Lower lobe of right lung (tissue), 2 donors: ENCODE measurements around the gene GNPNAT1. TPM values are rescaled to one million over a fixed set of nuclear protein-coding genes. Genes with fewer than 3 reads are reported as not detected.

ENCODE experiments used
- ATAC-seq, 2 donors: fragments of 200-7000 bp; cut with Tn5 transposase; one replicate each; pipeline ENCODE4 v1.9.1; 2020 to 2022; ENCODE audit warnings: mild to moderate bottlenecking in 2 of 2, moderate library complexity in 2 of 2
- DNase-seq: peaks from one replicate; pipeline ENCODE4 v3.0.0-alpha.2; 2020
- H3K27ac ChIP-seq: fragments of 200-600 bp; one replicate; pipeline ENCODE4 v1.8.0; 2022
- H3K27me3 ChIP-seq: fragments of 200-600 bp; one replicate; pipeline ENCODE4 v1.8.0; 2022; ENCODE audit warnings: low read depth
- H3K36me3 ChIP-seq: fragments of 200-600 bp; one replicate; pipeline ENCODE4 v1.8.0; 2022; ENCODE audit warnings: mild to moderate bottlenecking
- H3K4me1 ChIP-seq: fragments of 200-600 bp; one replicate; pipeline ENCODE4 v1.8.0; 2022
- H3K4me3 ChIP-seq: fragments of 200-600 bp; one replicate; pipeline ENCODE4 v1.8.0; 2022; ENCODE audit warnings: mild to moderate bottlenecking
- H3K9me3 ChIP-seq: fragments of 200-600 bp; one replicate; pipeline ENCODE4 v1.8.0; 2022
- intact Hi-C: fragments of 100-400 bp; cut with DNase I; formaldehyde crosslinking; loops from one replicate; pipeline ENCODE4 v1.11.0; 2022
- total RNA-seq: library from RNA; stranded (reverse); fragmentation: NEBNext Ultra II Directional; extraction: Animal tissue kit (Norgen Biotek cat#: 25700); gene quantifications from one replicate; pipeline ENCODE4 v1.2.1, GENCODE V29; 2021
- TF ChIP-seq, protein P1 (sequence below): fragments of 200-600 bp; IDR thresholded peaks from one replicate; pipeline ENCODE4 v1.8.0; 2022; ENCODE audit warnings: antibody characterized with exemption, mild to moderate bottlenecking
- donor health status: DM: no; HTN: yes; CAD: no; lungs with severe emphysema.

Gene GNPNAT1
- total RNA-seq, 1 donor from 2014 or later, result 9.5 TPM

DNA sequence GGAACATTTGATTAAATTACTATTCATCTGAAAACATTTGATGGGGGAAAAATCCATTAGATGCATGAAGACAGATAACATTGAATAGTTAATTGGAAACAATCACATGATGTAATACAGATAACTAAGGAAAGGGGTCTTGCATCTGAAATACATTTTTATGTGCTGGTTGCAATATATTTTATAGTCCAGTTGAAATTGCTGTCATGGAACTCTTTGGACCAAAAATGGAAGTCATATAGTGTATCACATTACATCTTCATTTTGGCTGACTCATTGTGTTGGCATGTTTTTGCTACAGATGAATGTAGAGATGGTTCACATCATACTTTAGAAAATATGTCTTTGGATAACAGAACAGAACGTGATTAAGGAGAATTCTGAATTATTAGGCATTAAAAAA lies 43.0 kb upstream of the GNPNAT1 start:
- ATAC-seq, result no peak
- Histone ChIP-seq H3K4me3 (no peak overlapping the region), H3K27me3 (no peaks in the 10 kb centered on the region), H3K4me1 (no peaks in the 10 kb centered on the region), H3K9me3 (no peaks in the 10 kb centered on the region), H3K27ac (no peak overlapping the region), H3K36me3 (no peaks in the 10 kb centered on the region)
- no peak for DNase-seq
- TF ChIP-seq, protein P1, sequence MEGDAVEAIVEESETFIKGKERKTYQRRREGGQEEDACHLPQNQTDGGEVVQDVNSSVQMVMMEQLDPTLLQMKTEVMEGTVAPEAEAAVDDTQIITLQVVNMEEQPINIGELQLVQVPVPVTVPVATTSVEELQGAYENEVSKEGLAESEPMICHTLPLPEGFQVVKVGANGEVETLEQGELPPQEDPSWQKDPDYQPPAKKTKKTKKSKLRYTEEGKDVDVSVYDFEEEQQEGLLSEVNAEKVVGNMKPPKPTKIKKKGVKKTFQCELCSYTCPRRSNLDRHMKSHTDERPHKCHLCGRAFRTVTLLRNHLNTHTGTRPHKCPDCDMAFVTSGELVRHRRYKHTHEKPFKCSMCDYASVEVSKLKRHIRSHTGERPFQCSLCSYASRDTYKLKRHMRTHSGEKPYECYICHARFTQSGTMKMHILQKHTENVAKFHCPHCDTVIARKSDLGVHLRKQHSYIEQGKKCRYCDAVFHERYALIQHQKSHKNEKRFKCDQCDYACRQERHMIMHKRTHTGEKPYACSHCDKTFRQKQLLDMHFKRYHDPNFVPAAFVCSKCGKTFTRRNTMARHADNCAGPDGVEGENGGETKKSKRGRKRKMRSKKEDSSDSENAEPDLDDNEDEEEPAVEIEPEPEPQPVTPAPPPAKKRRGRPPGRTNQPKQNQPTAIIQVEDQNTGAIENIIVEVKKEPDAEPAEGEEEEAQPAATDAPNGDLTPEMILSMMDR, result no peak
- intact Hi-C loops, result no loop called here

DNA sequence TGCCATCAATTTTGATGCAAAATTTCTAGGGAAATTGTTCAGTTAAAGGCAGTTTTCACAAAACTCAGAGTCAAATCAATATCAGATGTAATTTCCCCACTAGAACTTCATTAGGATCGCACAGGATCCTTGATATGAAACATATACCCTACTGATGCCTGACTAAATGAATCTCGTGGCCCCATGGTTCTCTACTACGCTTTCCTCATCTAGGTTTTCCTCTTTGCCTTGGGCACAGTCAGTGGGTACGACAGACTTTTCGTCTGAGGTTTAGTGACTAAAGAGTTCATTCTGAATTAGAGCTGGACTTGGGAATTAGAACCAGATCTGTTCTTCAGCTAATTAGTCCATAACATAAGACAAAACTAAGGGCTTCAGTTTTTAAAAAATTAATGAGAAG lies 42.5 kb upstream of the GNPNAT1 start:
- Histone ChIP-seq H3K4me3 (no peak overlapping the region), H3K4me1 (no peaks in the 10 kb centered on the region), H3K27ac (no peak overlapping the region), H3K27me3 (no peaks in the 10 kb centered on the region), H3K9me3 (no peaks in the 10 kb centered on the region), H3K36me3 (no peaks in the 10 kb centered on the region)
- TF ChIP-seq, protein P1, result no peak
- intact Hi-C loops, result no loop called here
- no peak for ATAC-seq
- no peak for DNase-seq

DNA sequence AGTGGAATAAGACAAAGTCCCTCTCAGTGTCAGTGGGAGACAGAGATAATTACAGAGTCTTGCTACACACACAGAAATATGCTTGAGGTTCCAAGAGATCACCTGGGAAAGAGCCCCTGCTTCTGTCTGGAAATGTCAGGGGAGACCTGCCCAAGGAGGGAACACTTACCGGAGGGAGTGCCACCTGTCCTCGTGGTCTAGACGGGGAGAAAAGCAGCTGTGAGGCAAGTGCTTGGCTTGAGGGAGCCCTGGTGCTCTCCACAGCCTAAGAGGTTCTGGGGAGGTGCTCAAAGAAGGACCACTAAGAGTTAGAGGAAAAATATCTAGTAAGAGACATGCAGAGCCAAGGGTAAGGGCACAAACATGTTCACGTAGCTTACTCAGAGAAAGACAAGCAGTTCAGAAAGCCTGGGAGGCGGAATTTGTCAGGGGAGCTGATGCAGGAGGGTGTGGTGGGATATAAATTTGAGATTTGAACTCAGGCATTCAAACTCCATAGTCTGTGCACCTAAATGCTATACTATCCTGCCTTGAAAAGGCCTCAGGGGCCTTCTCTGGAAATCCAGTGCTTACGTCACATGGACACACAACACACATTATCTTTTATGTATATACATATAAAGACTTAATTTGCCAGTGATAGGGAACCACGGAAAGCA lies 38.2 kb upstream of the GNPNAT1 start:
- TF ChIP-seq, protein P1, result no peak
- intact Hi-C loops, result loop anchor here (10.0 kb wide), 2 partner anchors 135 to 225 kb away; no protein-coding TSS in a partner anchor
- no peak for DNase-seq

DNA sequence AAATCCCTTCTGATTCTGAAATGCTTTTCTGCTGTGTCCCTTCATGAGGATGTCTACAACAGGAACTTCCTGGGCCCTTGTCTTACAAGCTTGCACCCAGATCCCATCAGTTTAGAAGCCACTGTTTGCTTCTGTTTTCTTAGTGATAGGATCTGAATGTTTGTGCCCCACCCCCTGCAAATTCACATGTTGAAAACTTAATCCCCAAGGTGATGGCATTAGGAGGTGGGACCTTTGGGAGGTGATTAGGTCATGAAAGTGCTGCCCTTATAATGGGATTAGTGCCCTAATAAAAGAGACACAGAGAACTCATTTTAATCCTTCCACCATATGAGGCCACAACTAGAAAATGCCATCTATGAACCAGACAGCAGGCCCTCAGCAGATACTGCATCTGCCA lies 36.0 kb upstream of the GNPNAT1 start:
- Histone ChIP-seq H3K9me3 (no peaks in the 10 kb centered on the region), H3K36me3 (no peaks in the 10 kb centered on the region), H3K27me3 (no peaks in the 10 kb centered on the region), H3K27ac (no peak overlapping the region), H3K4me1 (no peaks in the 10 kb centered on the region), H3K4me3 (no peak overlapping the region)
- intact Hi-C loops, result loop anchor here (10.0 kb wide), 2 partner anchors 137 to 227 kb away; no protein-coding TSS in a partner anchor
- TF ChIP-seq, protein P1, result no peak
- DNase-seq (no peak), ATAC-seq (no peak)

More for the DNA sequence above, 38.2 kb upstream of the GNPNAT1 start:
- H3K4me1 ChIP-seq, result no peaks in the 10 kb centered on the region
- no peak overlapping the region for H3K27ac ChIP-seq
- no peaks in the 10 kb centered on the region for H3K36me3 ChIP-seq
- ATAC-seq, result no peak
- no peaks in the 10 kb centered on the region for H3K27me3 ChIP-seq
- H3K9me3 ChIP-seq, result no peaks in the 10 kb centered on the region
- H3K4me3 ChIP-seq, result no peak overlapping the region

DNA sequence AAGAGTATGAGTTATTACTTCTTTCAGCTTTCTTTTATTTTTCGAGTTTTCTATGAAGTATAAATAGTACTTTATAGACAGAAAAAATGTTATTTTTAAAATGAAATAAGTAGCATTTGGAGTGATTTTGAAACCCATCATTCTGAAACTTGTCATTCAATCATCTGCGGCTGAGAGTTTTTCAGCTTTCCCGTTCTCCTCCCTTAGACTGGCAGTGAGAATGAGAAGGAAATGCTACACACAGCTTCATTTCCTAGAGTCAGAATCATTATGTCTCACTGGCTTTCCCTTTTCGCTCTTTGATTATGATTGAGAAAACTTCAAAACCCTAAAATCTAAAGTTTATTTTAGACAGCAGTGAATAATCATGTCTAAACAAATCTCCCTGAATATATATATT lies 33.7 kb upstream of the GNPNAT1 start:
- no peaks in the 10 kb centered on the region for H3K27me3 ChIP-seq
- DNase-seq (no peak), ATAC-seq (no peak)
- intact Hi-C loops, result loop anchor here (10.0 kb wide), 2 partner anchors 140 to 230 kb away; no protein-coding TSS in a partner anchor
- no peaks in the 10 kb centered on the region for H3K4me1 ChIP-seq
- no peak overlapping the region for H3K4me3 ChIP-seq
- TF ChIP-seq, protein P1, result no peak
- no peaks in the 10 kb centered on the region for H3K9me3 ChIP-seq
- H3K27ac ChIP-seq, result no peak overlapping the region
- no peaks in the 10 kb centered on the region for H3K36me3 ChIP-seq
